HG03460 (cell line): ENCODE data around the gene CRNKL1.

Experiments
- ATAC-seq: cut with Tn5 transposase; IDR thresholded peaks from one replicate; pipeline ENCODE4 v1.9.1; 2021; ENCODE audit not compliant: unreplicated experiment

Gene CRNKL1

GRCh38 chr20:19986419-19986818, 65.8 kb downstream of the CRNKL1 start:
- ATAC-seq = no peak
